Liver (tissue), 9 donors: Measurements from ENCODE around the gene UPK1A. TPM values are rescaled to one million over a fixed set of nuclear protein-coding genes. Genes with fewer than 3 reads are reported as not detected.

Experiments used
- DNase-seq: peaks from one replicate; pipeline ENCODE4 v3.0.0-alpha.2; 2017; ENCODE audit warnings: low spot score
- H3K27ac ChIP-seq, 2 donors: one replicate each; pipeline ENCODE4 v1.7.0; 2013; ENCODE audit warnings: inconsistent platforms in 2 of 2, low read length in 2 of 2, control low read depth in 1 of 2, low read depth in 1 of 2, mild to moderate bottlenecking in 1 of 2
- H3K27me3 ChIP-seq, 4 donors: one replicate each; pipeline versions ENCODE4 v1.6.1 to v1.7.0; 2013; ENCODE audit warnings: low read length in 3 of 4, inconsistent platforms in 1 of 4, mild to moderate bottlenecking in 1 of 4, moderate library complexity in 1 of 4; ENCODE audit not compliant: control insufficient read depth in 4 of 4, insufficient read depth in 4 of 4
- H3K36me3 ChIP-seq, 4 donors: one replicate each; pipeline versions ENCODE4 v1.6.1 to v1.7.0; 2013; ENCODE audit warnings: low read length in 3 of 4, mild to moderate bottlenecking in 3 of 4, low read depth in 1 of 4, moderate library complexity in 1 of 4; ENCODE audit not compliant: control insufficient read depth in 4 of 4, insufficient read depth in 3 of 4
- H3K4me1 ChIP-seq, 4 donors: one replicate each; pipeline versions ENCODE4 v1.6.1 to v1.7.0; 2013; ENCODE audit warnings: low read length in 3 of 4, mild to moderate bottlenecking in 3 of 4, moderate library complexity in 1 of 4; ENCODE audit not compliant: control insufficient read depth in 4 of 4, insufficient read depth in 4 of 4
- H3K4me3 ChIP-seq, 3 donors: one replicate each; pipeline versions ENCODE4 v1.6.1 to v1.7.0; 2013; ENCODE audit warnings: low read length in 3 of 3, control low read depth in 1 of 3, low read depth in 1 of 3, mild to moderate bottlenecking in 1 of 3
- H3K9ac ChIP-seq, 2 donors: one replicate each; pipeline ENCODE4 v1.7.0; 2013; ENCODE audit warnings: low read length in 2 of 2, mild to moderate bottlenecking in 2 of 2, moderate library complexity in 2 of 2, control low read depth in 1 of 2, low read depth in 1 of 2
- H3K9me3 ChIP-seq, 4 donors: one replicate each; pipeline versions ENCODE4 v1.6.1 to v1.7.0; 2013; ENCODE audit warnings: low read length in 3 of 4; ENCODE audit not compliant: control insufficient read depth in 4 of 4
- EGR1 ChIP-seq, 2 donors: IDR thresholded peaks; 2 replicates each; pipeline ENCODE4 v1.6.1; 2016 to 2018; ENCODE audit warnings: antibody characterized with exemption in 2 of 2, low read depth in 2 of 2
- FOXA2 ChIP-seq: IDR thresholded peaks from 2 replicates; pipeline ENCODE4 v1.6.1; 2016; ENCODE audit warnings: antibody characterized with exemption
- GABPA ChIP-seq, 2 donors: IDR thresholded peaks in 1 of 2; conservative IDR thresholded peaks in 1 of 2; 2 replicates each; pipeline ENCODE4 v1.6.1; 2016; ENCODE audit warnings: antibody characterized with exemption in 2 of 2, mild to moderate bottlenecking in 1 of 2, moderate library complexity in 1 of 2
- HNF4A ChIP-seq, 2 donors: conservative IDR thresholded peaks; 2 replicates each; pipeline ENCODE4 v1.6.1; 2016; ENCODE audit warnings: antibody characterized with exemption in 2 of 2, mild to moderate bottlenecking in 2 of 2
- HNF4G ChIP-seq: IDR thresholded peaks from 2 replicates; pipeline ENCODE4 v1.6.1; 2016; ENCODE audit warnings: antibody characterized with exemption
- JUND ChIP-seq, 2 donors: IDR thresholded peaks; 2 replicates each; pipeline ENCODE4 v1.6.1; 2016; ENCODE audit warnings: antibody characterized with exemption in 2 of 2
- NR2F2 ChIP-seq: IDR thresholded peaks from 2 replicates; pipeline ENCODE4 v1.6.1; 2016; ENCODE audit warnings: antibody characterized with exemption
- RAD21 ChIP-seq, 2 donors: IDR thresholded peaks; 2 replicates each; pipeline ENCODE4 v1.6.1; 2016; ENCODE audit warnings: antibody characterized with exemption in 2 of 2, mild to moderate bottlenecking in 2 of 2
- SP1 ChIP-seq: IDR thresholded peaks from 2 replicates; pipeline ENCODE4 v1.6.1; 2018; ENCODE audit warnings: antibody characterized with exemption, mild to moderate bottlenecking
- TAF1 ChIP-seq: conservative IDR thresholded peaks from 2 replicates; pipeline ENCODE4 v1.6.1; 2016; ENCODE audit warnings: antibody characterized with exemption, mild to moderate bottlenecking
- YY1 ChIP-seq: IDR thresholded peaks from 2 replicates; pipeline ENCODE4 v1.6.1; 2016; ENCODE audit warnings: antibody characterized with exemption, mild to moderate bottlenecking
- WGBS: extraction: QIAGEN DNeasy Blood & Tissue Kit; methylation state at CpG from one replicate; pipeline ENCODE4 v1.1.7; 2013; 5-methylcytosine and 5-hydroxymethylcytosine counted together
- polyA plus RNA-seq, 2 donors: library from polyadenylated mRNA; stranded (reverse) in 1 of 2; unstranded in 1 of 2; fragments of 200-250 nt in 1 of 2; fragments of >200 nt in 1 of 2; fragmentation: Nextera tagmentation in 1 of 2; extraction: Ambion mirVana in 1 of 2; gene quantifications; one replicate each; pipeline versions ENCODE4 v1.2.1 to v1.2.3, GENCODE V29; 2013 to 2015
- total RNA-seq, 2 donors: library from RNA; depleted of rRNA; stranded (reverse); fragments of >200 nt; gene quantifications; one replicate each; pipeline ENCODE4 v1.2.3, GENCODE V29; 2014
- TF ChIP-seq, protein P1 (sequence below): IDR thresholded peaks from 2 replicates; pipeline ENCODE4 v1.6.1; 2016; ENCODE audit warnings: antibody characterized with exemption
- TF ChIP-seq, protein P2 (sequence below): IDR thresholded peaks from 2 replicates; pipeline ENCODE4 v1.6.1; 2016; ENCODE audit warnings: antibody characterized with exemption
- TF ChIP-seq, protein P3 (sequence below): IDR thresholded peaks from 2 replicates; pipeline ENCODE4 v1.6.1; 2016; ENCODE audit warnings: antibody characterized with exemption
- donor health status: healthy.
- donor health status: healthy.
- donor health status: healthy.
- donor health status: healthy.
- donor health status: healthy.

Gene UPK1A
- total and polyA plus RNA-seq, 4 donors, result 0.10 to 0.56 TPM; not detected in 2

GRCh38 chr19:35696835-35697234 lies 30.5 kb downstream of the UPK1A start:
- Histone ChIP-seq H3K4me1 (peaks cover 0 to under 1% (median 0%) of the 10 kb centered on the region in 4 donors), H3K36me3 (no peaks in the 10 kb centered on the region), H3K27ac (no peak overlapping the region), H3K9ac (no peak overlapping the region), H3K4me3 (no peak overlapping the region), H3K9me3 (no peaks in the 10 kb centered on the region), H3K27me3 (no peaks in the 10 kb centered on the region)
- no peak for DNase-seq
- 80% methylated on average over 4 of the region's 4 CpGs for WGBS
- TF ChIP-seq HNF4G (no peak), HNF4A (conservative IDR thresholded peaks at IDR 0.05) (no peak), GABPA (IDR thresholded peaks at IDR 0.05 in 1 of 2, conservative IDR thresholded peaks at IDR 0.05 in 1 of 2) (no peak), FOXA2 (no peak), EGR1 (IDR thresholded peaks at IDR 0.05; ENCODE audit: low read depth in 2 of 2) (no peak), NR2F2 (no peak), JUND (IDR thresholded peaks at IDR 0.05) (no peak), YY1 (no peak), SP1 (no peak), RAD21 (IDR thresholded peaks at IDR 0.05) (no peak)
- TF ChIP-seq, protein P1, sequence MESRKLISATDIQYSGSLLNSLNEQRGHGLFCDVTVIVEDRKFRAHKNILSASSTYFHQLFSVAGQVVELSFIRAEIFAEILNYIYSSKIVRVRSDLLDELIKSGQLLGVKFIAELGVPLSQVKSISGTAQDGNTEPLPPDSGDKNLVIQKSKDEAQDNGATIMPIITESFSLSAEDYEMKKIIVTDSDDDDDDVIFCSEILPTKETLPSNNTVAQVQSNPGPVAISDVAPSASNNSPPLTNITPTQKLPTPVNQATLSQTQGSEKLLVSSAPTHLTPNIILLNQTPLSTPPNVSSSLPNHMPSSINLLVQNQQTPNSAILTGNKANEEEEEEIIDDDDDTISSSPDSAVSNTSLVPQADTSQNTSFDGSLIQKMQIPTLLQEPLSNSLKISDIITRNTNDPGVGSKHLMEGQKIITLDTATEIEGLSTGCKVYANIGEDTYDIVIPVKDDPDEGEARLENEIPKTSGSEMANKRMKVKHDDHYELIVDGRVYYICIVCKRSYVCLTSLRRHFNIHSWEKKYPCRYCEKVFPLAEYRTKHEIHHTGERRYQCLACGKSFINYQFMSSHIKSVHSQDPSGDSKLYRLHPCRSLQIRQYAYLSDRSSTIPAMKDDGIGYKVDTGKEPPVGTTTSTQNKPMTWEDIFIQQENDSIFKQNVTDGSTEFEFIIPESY, result no peak
- TF ChIP-seq, protein P2, sequence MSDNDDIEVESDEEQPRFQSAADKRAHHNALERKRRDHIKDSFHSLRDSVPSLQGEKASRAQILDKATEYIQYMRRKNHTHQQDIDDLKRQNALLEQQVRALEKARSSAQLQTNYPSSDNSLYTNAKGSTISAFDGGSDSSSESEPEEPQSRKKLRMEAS, result no peak
- TF ChIP-seq, protein P3, sequence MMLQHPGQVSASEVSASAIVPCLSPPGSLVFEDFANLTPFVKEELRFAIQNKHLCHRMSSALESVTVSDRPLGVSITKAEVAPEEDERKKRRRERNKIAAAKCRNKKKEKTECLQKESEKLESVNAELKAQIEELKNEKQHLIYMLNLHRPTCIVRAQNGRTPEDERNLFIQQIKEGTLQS, result no peak

GRCh38 chr19:35702223-35703012 lies 36.1 kb downstream of the UPK1A start:
- Histone ChIP-seq H3K4me3 (peak overlapping the region; percentile 48 to 64 (median 61)), H3K4me1 (peaks cover 0 to 11% (median 6%) of the 10 kb centered on the region in 4 donors), H3K9ac (no peak overlapping the region), H3K27ac (no peak overlapping the region), H3K36me3 (no peaks in the 10 kb centered on the region), H3K9me3 (no peaks in the 10 kb centered on the region), H3K27me3 (no peaks in the 10 kb centered on the region)
- DNase-seq, result peak; percentile 88
- under 1% methylated on average over 50 of the region's 50 CpGs for WGBS
- TF ChIP-seq, protein P3, result no peak
- TF ChIP-seq, protein P1, result no peak
- TF ChIP-seq JUND (IDR thresholded peaks at IDR 0.05), result no peak
- TF ChIP-seq HNF4A (conservative IDR thresholded peaks at IDR 0.05), result no peak
- peak; percentile 99 for TF ChIP-seq SP1
- TF ChIP-seq TAF1, result peak; percentile 79
